KMS-11 (cell line): ENCODE results near the gene PCDHA6.
"Not testable (repeated sequence)": the region's sequence is repeated elsewhere in the genome, so short reads cannot be mapped to it uniquely, and the experiment has no call there.

Source experiments
- H2AFZ ChIP-seq: fragments of 200-600 bp; sonication (generic); 2 replicates; pipeline ENCODE4 v1.6.1; 2016; ENCODE audit warnings: antibody characterized with exemption, mixed run types, low read depth
- H3K27ac ChIP-seq: fragments of 200-600 bp; sonication (generic); 2 replicates; pipeline ENCODE4 v1.6.1; 2016; ENCODE audit warnings: mild to moderate bottlenecking, mixed run types
- H3K27me3 ChIP-seq: fragments of 200-600 bp; sonication (generic); 2 replicates; pipeline ENCODE4 v1.6.1; 2017; ENCODE audit warnings: mild to moderate bottlenecking, low read depth, mixed run types, moderate library complexity; ENCODE audit not compliant: insufficient read depth
- H3K36me3 ChIP-seq: fragments of 200-600 bp; sonication (generic); 2 replicates; pipeline ENCODE4 v1.6.1; 2017; ENCODE audit warnings: mild to moderate bottlenecking, mixed run types; ENCODE audit not compliant: insufficient read depth
- H3K4me1 ChIP-seq: fragments of 200-600 bp; sonication (generic); 2 replicates; pipeline ENCODE4 v1.6.1; 2016; ENCODE audit warnings: mild to moderate bottlenecking, low read depth, mixed run types; ENCODE audit not compliant: poor library complexity, severe bottlenecking
- H3K4me2 ChIP-seq: fragments of 200-600 bp; sonication (generic); 2 replicates; pipeline ENCODE4 v1.7.0; 2016; ENCODE audit warnings: mild to moderate bottlenecking, mixed run types
- H3K4me3 ChIP-seq: fragments of 200-600 bp; sonication (generic); IDR thresholded peaks from 2 replicates; pipeline ENCODE4 v1.6.1; 2017; ENCODE audit warnings: low read depth, low read length, mixed read lengths; ENCODE audit not compliant: insufficient read depth
- H3K79me2 ChIP-seq: fragments of 200-600 bp; sonication (generic); 2 replicates; pipeline ENCODE4 v1.6.1; 2016; ENCODE audit warnings: low read depth, mixed run types; ENCODE audit not compliant: insufficient read depth
- H3K9ac ChIP-seq: fragments of 200-600 bp; sonication (generic); 2 replicates; pipeline ENCODE4 v1.6.1; 2016; ENCODE audit warnings: mild to moderate bottlenecking, mixed run types
- H4K20me1 ChIP-seq: fragments of 200-600 bp; sonication (generic); 2 replicates; pipeline ENCODE4 v1.6.1; 2016; ENCODE audit warnings: mild to moderate bottlenecking, mixed run types; ENCODE audit not compliant: insufficient read depth
- CTCF ChIP-seq: fragments of 200-600 bp; sonication (generic); conservative IDR thresholded peaks from 2 replicates; pipeline ENCODE4 v1.6.1; 2017; ENCODE audit warnings: low read depth, mild to moderate bottlenecking, antibody characterized with exemption, low read length, moderate library complexity, mixed read lengths

Gene PCDHA6

GRCh38 chr5:140828362-140828737, 590 bp downstream of the PCDHA6 start:
- Histone ChIP-seq H2AFZ (no peak overlapping the region), H3K9ac (no peak overlapping the region), H3K36me3 (no peaks in the 10 kb centered on the region), H3K27me3 (no peaks in the 10 kb centered on the region), H3K79me2 (no peaks in the 10 kb centered on the region), H3K27ac (no peak overlapping the region), H3K4me3 (no peak overlapping the region), H3K4me2 (no peak overlapping the region), H4K20me1 (no peaks in the 10 kb centered on the region), H3K4me1 (no peaks in the 10 kb centered on the region)
- no peak for TF ChIP-seq CTCF

GRCh38 chr5:140829511-140830501, 2.0 kb downstream of the PCDHA6 start:
- not testable (repeated sequence) for H3K79me2 ChIP-seq, H3K27ac ChIP-seq, H3K4me2 ChIP-seq, H3K36me3 ChIP-seq, H4K20me1 ChIP-seq, H2AFZ ChIP-seq, H3K4me1 ChIP-seq, H3K4me3 ChIP-seq, H3K9ac ChIP-seq, H3K27me3 ChIP-seq

GRCh38 chr5:140833993-140834392, 6.2 kb downstream of the PCDHA6 start, which contains the start of gene PCDHA7:
Gene PCDHA7, plus strand, starts transcription at chr5:140834269. Its CDS starts 115 bp downstream, at chr5:140834384.
- H3K36me3 ChIP-seq = no peaks in the 10 kb centered on the region
- H3K9ac ChIP-seq = no peak within 1 kb of the TSS
- no peaks in the 10 kb centered on the region for H3K79me2 ChIP-seq
- H2AFZ ChIP-seq = no peak within 1 kb of the TSS
- H3K4me1 ChIP-seq = no peaks in the 10 kb centered on the region
- no peaks in the 10 kb centered on the region for H4K20me1 ChIP-seq
- H3K4me2 ChIP-seq = no peak within 1 kb of the TSS
- H3K27ac ChIP-seq = no peak within 1 kb of the TSS
- H3K27me3 ChIP-seq = no peaks in the 10 kb centered on the region
- no peak for TF ChIP-seq CTCF
- no peak within 1 kb of the TSS for H3K4me3 ChIP-seq

GRCh38 chr5:140834439-140835008, 6.8 kb downstream of the PCDHA6 start:
- not testable (repeated sequence) for H3K4me3 ChIP-seq, H3K79me2 ChIP-seq, H3K4me2 ChIP-seq, H3K9ac ChIP-seq, H4K20me1 ChIP-seq, H3K4me1 ChIP-seq, H3K27me3 ChIP-seq, H3K27ac ChIP-seq, H2AFZ ChIP-seq, H3K36me3 ChIP-seq

GRCh38 chr5:140835622-140836510, 8.1 kb downstream of the PCDHA6 start:
- H4K20me1 ChIP-seq = no peaks in the 10 kb centered on the region
- no peak overlapping the region for H3K27ac ChIP-seq
- no peak overlapping the region for H3K4me3 ChIP-seq
- no peak overlapping the region for H3K9ac ChIP-seq
- no peaks in the 10 kb centered on the region for H3K79me2 ChIP-seq
- H3K4me2 ChIP-seq = no peak overlapping the region
- H3K27me3 ChIP-seq = no peaks in the 10 kb centered on the region
- H3K36me3 ChIP-seq = no peaks in the 10 kb centered on the region
- TF ChIP-seq CTCF = no peak
- H3K4me1 ChIP-seq = no peaks in the 10 kb centered on the region
- H2AFZ ChIP-seq = no peak overlapping the region
